HG03045 (cell line): Measurements from ENCODE around the gene KIF23.
A peak's percentile ranks its signal among the peaks of the same experiment; 100 is the strongest.
"Not testable (repeated sequence)": the region's sequence is repeated elsewhere in the genome, so short reads cannot be mapped to it uniquely, and the experiment has no call there.

Experiments used
- ATAC-seq: cut with Tn5 transposase; IDR thresholded peaks from one replicate; pipeline ENCODE4 v1.9.1; 2021; ENCODE audit warnings: mild to moderate bottlenecking, moderate library complexity; ENCODE audit not compliant: unreplicated experiment

KIF23 gene

DNA sequence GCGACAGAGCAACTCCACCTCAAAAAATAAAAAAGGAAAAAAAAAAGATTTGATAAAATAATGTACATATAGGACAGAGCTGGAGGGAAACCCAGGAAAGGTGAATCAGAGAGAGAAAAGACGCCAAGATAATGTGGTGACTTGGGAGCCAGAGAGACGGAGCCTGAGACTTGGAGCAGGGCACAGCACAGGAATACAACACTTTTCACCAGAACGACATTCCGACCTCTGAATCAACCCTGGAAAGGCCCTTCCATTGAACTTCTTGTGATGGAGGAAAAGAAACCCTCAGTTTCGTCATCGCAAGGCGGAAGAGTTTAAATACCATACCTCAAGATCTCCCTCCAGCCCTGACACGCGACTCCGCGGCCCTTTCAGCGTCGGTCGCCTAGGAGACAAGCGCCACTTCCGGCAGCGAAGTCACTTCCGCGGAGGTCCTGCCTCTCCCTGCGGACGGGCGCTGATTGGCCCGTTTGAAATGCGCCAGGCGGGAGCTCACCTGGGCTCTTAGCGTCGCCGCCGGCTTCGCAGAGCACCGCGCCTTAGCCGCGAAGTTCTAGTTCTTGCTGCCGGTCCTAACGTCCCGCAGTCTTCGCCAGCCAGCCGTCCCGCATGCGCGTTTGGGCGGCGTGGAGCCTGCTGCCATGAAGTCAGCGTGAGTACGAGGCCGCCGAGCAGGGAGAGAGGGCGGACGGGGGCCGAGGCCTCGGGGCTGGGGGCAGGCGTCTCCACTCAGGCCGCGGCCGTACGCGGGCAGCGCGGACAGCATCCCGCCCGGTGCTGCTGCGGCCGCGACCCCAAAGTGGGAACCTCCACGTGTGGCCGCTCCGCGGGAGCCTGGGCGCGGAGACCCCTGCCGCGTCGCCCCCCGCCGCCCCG is at the start of gene KIF23:
Gene KIF23, plus strand, starts transcription at position 528 of the 879 bp plus-strand sequence. Its CDS starts 117 bp downstream, at position 645.
- peak; percentile 94 for ATAC-seq

DNA sequence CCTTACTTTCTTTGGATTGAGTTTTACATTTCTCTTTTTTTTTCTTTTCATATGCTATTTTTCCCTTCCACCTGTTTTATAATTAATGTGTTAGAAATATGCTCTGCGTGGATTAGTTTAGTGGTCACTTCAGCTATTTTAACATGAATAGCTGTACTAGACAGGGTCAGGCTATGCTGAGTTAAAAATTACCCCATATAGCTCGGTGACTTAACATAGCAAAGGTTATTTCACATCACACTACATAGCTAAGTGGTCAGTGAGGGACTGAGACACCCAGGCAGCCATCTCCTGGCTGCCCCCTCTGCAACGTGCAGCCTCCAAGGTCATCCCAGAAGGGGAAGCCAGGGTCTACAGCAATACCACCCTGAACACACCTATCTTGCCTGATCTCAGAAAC is 46.9 kb upstream of the KIF23 start:
- ATAC-seq: no peak

DNA sequence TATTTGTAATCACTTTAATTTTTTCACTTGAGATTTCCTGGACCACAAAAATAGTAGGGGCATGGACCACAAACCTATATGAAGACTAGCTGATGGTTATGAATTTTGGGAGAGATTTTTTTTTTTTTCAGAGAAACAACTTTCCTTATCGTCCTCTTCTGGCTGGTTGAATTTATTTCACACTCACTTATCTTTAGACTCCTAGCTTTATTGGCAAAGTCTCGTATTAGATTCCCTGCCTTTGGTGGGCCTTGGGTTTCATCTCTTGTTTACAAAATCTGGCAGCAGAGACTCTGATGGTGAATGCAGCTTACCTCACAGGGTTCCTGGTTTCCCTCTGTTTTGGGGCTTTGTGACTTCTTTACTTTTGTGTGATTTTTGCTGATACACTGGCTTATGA is 44.5 kb upstream of the KIF23 start:
- ATAC-seq: no peak

- no peak for ATAC-seq
Observed at GRCh38 chr15:69373406-69373805, 40.7 kb upstream of the KIF23 start.

- no peak for ATAC-seq
Observed at GRCh38 chr15:69375151-69375790, 38.9 kb upstream of the KIF23 start.

DNA sequence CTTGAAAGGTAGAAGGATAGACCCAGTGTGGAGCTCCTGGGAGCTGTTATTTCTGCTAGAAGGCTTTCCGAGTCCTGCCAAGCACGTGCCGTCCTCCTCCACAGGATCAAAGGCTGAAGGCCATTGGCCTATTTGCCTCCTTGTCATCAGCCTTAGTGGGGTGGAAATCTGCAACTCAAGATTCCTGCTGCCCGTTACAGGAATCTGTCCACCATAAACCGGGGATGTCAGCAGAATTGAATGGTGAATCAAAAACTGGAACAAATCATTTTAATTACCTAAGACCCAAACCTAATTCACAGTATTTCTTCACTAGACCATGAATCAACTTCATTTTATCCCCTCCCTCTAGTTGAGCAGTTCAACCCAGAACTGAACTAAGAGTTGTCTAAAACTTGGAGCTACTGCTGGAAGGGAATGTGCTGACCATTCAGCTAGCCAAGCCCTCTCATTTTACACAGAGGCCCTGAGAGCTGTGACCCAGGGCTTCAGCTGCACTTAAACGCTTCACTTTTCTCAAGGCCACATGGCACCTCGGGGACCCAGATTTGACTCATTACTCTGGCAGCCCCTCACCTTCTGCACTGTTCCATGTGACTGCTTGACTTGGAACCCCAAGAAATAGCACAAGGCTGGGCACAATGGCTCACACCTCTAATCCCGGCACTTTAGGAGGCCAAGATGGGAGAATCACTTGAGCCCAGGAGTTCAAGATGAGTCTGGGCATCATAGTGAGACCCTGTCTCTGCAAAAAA is 36.8 kb upstream of the KIF23 start:
- no peak for ATAC-seq

DNA sequence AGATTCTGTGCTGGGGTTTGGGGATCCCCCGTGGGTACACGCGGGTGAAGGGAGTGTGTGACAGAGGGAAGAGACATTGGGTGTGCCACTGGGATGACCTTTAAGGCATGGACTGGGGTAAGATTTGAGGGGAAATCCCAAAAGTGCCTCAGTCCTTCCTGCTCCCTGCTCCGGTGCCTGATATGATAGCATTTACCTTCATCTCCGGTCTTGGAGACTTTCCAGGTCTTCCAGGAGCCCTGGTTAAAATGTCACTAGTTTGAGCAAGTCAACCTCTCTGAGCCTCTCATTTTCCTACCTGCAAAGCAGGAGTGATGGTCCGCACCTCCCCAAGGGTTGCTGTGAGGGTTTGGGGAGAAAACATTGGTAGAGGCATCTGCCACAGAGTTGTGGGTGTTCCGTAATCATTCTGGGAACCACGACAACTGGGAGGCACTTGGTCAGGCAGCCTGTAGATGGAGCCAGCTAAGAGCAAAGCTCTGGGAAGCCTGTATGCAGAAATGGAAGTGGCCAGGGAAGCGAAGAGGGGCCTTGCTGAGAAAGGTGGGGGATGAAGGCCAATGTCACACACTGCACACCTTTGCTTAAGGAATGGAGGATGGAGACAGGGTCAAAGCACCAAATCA is 33.9 kb upstream of the KIF23 start:
- no peak for ATAC-seq

DNA sequence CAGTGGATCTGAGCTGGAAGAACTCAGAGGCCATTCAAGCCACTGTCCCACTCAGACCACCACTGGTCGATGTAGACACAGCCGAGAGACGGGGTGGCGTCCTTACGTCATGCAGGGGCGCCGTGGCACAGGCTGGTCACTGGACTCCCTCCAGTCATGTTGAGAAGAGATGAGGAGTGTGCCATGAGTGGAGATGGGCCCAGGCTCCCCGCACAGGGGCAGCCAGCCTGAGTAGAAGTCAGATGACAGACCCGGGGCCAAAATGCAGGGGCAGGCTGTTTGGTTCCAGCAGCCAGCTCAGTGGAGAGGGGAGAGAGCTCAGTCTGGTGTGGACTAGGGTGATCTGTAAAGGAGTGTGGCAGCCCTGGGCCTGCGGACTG is 33.4 kb upstream of the KIF23 start:
- ATAC-seq: no peak

- not testable (repeated sequence) for ATAC-seq
Observed at GRCh38 chr15:69382176-69382575, 32.0 kb upstream of the KIF23 start.

- not testable (repeated sequence) for ATAC-seq
Observed at GRCh38 chr15:69384066-69384465, 30.1 kb upstream of the KIF23 start.

GRCh38 chr15:69384626-69385598 is 29.2 kb upstream of the KIF23 start:
- ATAC-seq: no peak

DNA sequence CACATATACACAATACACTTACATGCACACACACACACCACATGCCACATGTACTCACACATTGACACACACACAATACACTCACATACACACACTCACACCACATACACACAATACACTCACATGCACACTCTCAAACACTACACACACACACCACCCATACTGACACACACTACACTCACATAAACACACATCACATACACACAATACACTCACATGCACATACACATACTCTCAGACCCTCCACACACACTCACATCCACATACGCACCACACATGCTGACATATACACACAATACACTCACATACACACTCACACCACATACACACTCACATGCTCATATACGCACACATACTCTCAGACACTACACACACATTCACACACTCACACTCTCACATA is 28.3 kb upstream of the KIF23 start:
- ATAC-seq: no peak

DNA sequence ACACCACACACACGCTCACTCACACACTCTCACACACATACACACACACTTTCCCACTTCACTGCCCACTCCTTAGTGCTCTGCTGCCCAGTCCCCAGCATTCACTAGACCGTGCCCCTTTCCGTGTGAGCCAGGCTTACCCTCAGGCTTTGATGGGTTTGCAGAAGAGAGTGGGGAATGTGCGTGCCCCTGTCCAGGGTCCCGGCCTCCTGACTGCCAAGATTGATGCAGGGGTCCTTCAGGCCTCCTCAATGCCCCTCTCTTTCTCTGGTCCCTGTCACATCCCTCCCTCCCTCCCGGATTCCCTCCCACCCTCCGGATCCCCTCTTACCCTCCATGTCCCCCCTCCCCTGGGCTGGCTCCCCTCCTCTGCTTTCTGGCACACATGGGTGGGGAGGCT is 27.9 kb upstream of the KIF23 start:
- no peak for ATAC-seq

- ATAC-seq: no peak
Observed at GRCh38 chr15:69388260-69388705, 25.9 kb upstream of the KIF23 start.

DNA sequence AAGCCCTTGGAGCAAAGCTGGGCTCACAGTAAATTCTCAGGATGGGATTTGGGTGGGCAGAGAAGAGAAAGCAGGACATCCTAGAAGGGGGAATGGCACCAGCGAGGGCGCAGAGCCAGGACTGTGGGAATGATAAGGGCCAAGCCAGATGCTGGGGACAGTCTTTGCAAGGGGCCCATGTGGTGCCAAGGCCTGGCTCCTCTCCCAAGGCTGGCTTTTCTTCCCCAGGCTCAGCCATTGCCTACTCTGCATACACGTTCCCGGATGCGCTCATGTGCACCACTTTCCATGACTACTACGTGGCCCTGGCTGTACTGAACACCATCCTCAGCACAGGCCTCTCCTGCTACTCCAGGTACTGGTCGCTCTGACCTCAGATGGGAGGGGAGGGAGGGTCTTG is 24.7 kb upstream of the KIF23 start:
- ATAC-seq: no peak

DNA sequence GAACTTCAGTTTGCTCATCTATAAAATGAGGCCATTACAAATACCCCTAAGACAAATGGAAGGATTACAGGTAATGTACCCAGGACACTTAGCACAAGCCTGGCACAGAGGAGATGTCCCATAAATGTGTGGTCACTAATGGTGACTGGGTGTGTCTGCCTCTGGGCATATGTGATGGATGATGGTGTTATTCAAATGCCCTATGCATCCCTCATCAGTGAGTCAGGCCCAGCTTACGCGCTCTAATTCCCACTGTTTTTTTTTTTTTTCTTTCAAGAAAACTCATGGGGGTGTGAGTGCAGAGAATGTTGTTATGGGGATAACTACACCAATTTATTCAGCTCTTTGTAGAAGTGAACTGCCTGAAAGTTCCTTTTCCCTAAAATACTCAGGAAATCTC is 23.6 kb upstream of the KIF23 start:
- no peak for ATAC-seq

DNA sequence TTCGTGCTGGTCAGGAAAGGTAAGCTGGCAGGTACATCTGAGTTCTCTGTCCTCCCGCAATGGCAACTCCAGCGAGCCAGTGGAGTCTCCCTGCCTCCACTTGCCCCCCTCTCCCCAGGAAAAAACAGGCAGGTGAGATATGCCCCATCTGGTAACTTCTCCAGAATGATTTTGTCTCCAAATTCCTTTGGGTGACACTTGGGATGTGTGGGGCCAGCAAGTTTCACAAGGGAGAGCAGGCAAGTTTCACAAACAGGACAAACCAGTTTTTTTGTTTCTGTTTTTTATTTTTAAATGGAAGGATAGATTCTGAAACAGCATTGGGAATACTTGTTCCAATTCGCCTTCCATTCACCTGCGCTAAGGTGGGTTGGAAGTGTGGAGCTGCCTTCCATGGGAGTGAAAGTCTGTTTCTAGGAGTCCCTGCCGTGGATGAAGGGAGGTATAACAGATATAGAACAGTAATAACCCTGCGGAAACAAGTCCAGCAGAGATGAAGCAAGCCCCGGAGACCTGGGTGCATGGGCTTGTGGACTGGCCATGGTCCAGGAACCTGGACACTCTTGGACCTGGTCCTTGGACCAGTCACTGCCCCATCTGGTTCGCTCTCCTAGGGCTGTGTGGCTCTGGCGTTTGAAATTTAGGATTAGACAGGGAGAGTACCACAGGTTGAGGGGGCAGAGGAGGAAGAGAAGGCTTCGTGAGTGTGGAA is 22.9 kb upstream of the KIF23 start:
- ATAC-seq: no peak

DNA sequence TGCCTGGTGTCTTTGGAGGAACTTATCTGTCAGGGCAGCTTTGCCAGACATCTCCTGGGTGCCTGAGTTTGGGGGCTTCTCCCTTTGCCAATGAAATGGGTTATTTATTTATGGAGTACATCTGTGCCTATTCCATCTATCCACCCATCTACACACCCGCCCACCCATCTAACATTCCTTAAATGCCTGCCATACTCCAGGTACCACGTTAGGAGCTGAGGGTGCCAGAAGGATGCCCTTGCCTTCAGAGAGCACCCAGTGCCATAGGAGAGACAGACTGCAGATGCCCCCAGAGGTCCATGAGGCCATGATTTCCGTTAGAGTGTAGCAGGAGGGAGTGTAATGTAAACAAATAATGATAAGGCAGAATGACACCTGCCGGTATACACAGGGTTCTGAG is 21.8 kb upstream of the KIF23 start:
- no peak for ATAC-seq

DNA sequence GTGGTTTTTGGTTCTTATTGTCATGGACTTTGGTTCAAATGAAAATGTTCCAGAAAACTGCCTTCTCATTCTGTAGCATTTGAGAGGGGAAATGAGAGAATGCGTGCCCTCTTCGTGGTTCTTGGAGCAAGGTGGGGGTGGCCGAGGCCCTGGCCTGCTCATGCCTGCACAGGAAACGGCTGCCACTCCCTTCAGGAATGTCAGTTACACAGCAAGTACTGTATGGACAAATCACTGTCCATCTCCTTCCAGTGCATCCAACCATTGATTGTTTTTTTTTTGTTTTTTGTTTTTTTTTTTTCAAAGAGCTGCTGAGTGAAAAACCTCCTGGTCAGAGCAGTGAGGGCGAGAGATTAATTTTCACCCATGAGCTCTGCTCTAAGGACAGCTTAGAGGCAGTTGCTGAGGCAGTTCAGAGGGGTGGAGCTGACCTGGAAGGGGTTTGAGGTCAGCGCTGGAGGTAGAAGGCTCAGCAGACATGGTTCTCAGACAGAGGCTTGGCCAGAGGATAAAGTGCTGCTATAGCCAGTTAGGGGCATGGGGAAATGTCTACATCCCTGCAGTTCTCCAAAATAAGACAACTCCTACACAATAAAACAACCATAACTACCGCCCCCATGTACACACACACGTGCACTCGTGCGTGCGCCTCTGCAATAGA is 20.2 kb upstream of the KIF23 start:
- ATAC-seq: no peak
